ENCODE results near the gene NUDT7.

NUDT7 gene

GRCh38 chr16:77722309-77723107 is at the start of gene NUDT7:
NUDT7 (plus strand) TSS chr16:77722514; CDS start chr16:77722583, 69 bp downstream.
- peaks cover 5 to 7% of the 10 kb centered on the region in 2 donors for H3K4me1 ChIP-seq (ENCODE audit: control insufficient read depth in 2 of 2, insufficient read depth in 2 of 2, low read length in 2 of 2)
- H3K27me3 ChIP-seq (ENCODE audit: control insufficient read depth in 2 of 2, insufficient read depth in 2 of 2, low read length in 2 of 2) = no peaks in the 10 kb centered on the region
- no peaks in the 10 kb centered on the region for H3K36me3 ChIP-seq (ENCODE audit: control insufficient read depth in 2 of 2, insufficient read depth in 2 of 2, low read length in 2 of 2)
- H3K9me3 ChIP-seq (ENCODE audit: control insufficient read depth in 2 of 2, low read length in 2 of 2) = no peaks in the 10 kb centered on the region
- H3K4me3 ChIP-seq (ENCODE audit: low read length in 2 of 2) = peak within 1 kb of the TSS; percentile 79 to 86
- peak within 1 kb of the TSS; percentile 92 to 95 for H3K9ac ChIP-seq (ENCODE audit: low read depth in 1 of 2, low read length in 2 of 2)
- H3K27ac ChIP-seq (ENCODE audit: low read depth in 2 of 2, low read length in 2 of 2) = peak within 1 kb of the TSS; percentile 83 to 84

GRCh38 chr16:77674888-77675287 is 47.4 kb upstream of the NUDT7 start:
- Histone ChIP-seq H3K27ac (ENCODE audit: low read depth in 2 of 2, low read length in 2 of 2) (no peak overlapping the region), H3K27me3 (ENCODE audit: control insufficient read depth in 2 of 2, insufficient read depth in 2 of 2, low read length in 2 of 2) (no peaks in the 10 kb centered on the region), H3K9me3 (ENCODE audit: control insufficient read depth in 2 of 2, low read length in 2 of 2) (no peaks in the 10 kb centered on the region), H3K36me3 (ENCODE audit: control insufficient read depth in 2 of 2, insufficient read depth in 2 of 2, low read length in 2 of 2) (no peaks in the 10 kb centered on the region), H3K9ac (ENCODE audit: low read depth in 1 of 2, low read length in 2 of 2) (no peak overlapping the region), H3K4me3 (ENCODE audit: low read length in 2 of 2) (no peak overlapping the region), H3K4me1 (ENCODE audit: control insufficient read depth in 2 of 2, insufficient read depth in 2 of 2, low read length in 2 of 2) (no peaks in the 10 kb centered on the region)

GRCh38 chr16:77675464-77676324 is 46.6 kb upstream of the NUDT7 start:
- H3K9me3 ChIP-seq (ENCODE audit: control insufficient read depth in 2 of 2, low read length in 2 of 2) = no peaks in the 10 kb centered on the region
- no peaks in the 10 kb centered on the region for H3K36me3 ChIP-seq (ENCODE audit: control insufficient read depth in 2 of 2, insufficient read depth in 2 of 2, low read length in 2 of 2)
- no peak overlapping the region for H3K4me3 ChIP-seq (ENCODE audit: low read length in 2 of 2)
- H3K27me3 ChIP-seq (ENCODE audit: control insufficient read depth in 2 of 2, insufficient read depth in 2 of 2, low read length in 2 of 2) = no peaks in the 10 kb centered on the region
- no peak overlapping the region for H3K27ac ChIP-seq (ENCODE audit: low read depth in 2 of 2, low read length in 2 of 2)
- no peak overlapping the region for H3K9ac ChIP-seq (ENCODE audit: low read depth in 1 of 2, low read length in 2 of 2)
- no peaks in the 10 kb centered on the region for H3K4me1 ChIP-seq (ENCODE audit: control insufficient read depth in 2 of 2, insufficient read depth in 2 of 2, low read length in 2 of 2)

- no peaks in the 10 kb centered on the region for H3K36me3 ChIP-seq (ENCODE audit: control insufficient read depth in 2 of 2, insufficient read depth in 2 of 2, low read length in 2 of 2)
- H3K27ac ChIP-seq (ENCODE audit: low read depth in 2 of 2, low read length in 2 of 2) = no peak overlapping the region
- H3K4me3 ChIP-seq (ENCODE audit: low read length in 2 of 2) = no peak overlapping the region
- no peaks in the 10 kb centered on the region for H3K9me3 ChIP-seq (ENCODE audit: control insufficient read depth in 2 of 2, low read length in 2 of 2)
- no peaks in the 10 kb centered on the region for H3K27me3 ChIP-seq (ENCODE audit: control insufficient read depth in 2 of 2, insufficient read depth in 2 of 2, low read length in 2 of 2)
- H3K4me1 ChIP-seq (ENCODE audit: control insufficient read depth in 2 of 2, insufficient read depth in 2 of 2, low read length in 2 of 2) = no peaks in the 10 kb centered on the region
- no peak overlapping the region for H3K9ac ChIP-seq (ENCODE audit: low read depth in 1 of 2, low read length in 2 of 2)
Observed at GRCh38 chr16:77677129-77677528, 45.2 kb upstream of the NUDT7 start.

- Histone ChIP-seq H3K27me3 (ENCODE audit: control insufficient read depth in 2 of 2, insufficient read depth in 2 of 2, low read length in 2 of 2) (no peaks in the 10 kb centered on the region), H3K9me3 (ENCODE audit: control insufficient read depth in 2 of 2, low read length in 2 of 2) (no peaks in the 10 kb centered on the region), H3K9ac (ENCODE audit: low read depth in 1 of 2, low read length in 2 of 2) (no peak overlapping the region), H3K4me3 (ENCODE audit: low read length in 2 of 2) (no peak overlapping the region), H3K4me1 (ENCODE audit: control insufficient read depth in 2 of 2, insufficient read depth in 2 of 2, low read length in 2 of 2) (no peaks in the 10 kb centered on the region), H3K36me3 (ENCODE audit: control insufficient read depth in 2 of 2, insufficient read depth in 2 of 2, low read length in 2 of 2) (no peaks in the 10 kb centered on the region), H3K27ac (ENCODE audit: low read depth in 2 of 2, low read length in 2 of 2) (no peak overlapping the region)
Observed at GRCh38 chr16:77679391-77679790, 42.9 kb upstream of the NUDT7 start.

GRCh38 chr16:77679901-77680300 is 42.4 kb upstream of the NUDT7 start:
- Histone ChIP-seq H3K27me3 (ENCODE audit: control insufficient read depth in 2 of 2, insufficient read depth in 2 of 2, low read length in 2 of 2) (no peaks in the 10 kb centered on the region), H3K9ac (ENCODE audit: low read depth in 1 of 2, low read length in 2 of 2) (no peak overlapping the region), H3K4me3 (ENCODE audit: low read length in 2 of 2) (no peak overlapping the region), H3K27ac (ENCODE audit: low read depth in 2 of 2, low read length in 2 of 2) (no peak overlapping the region), H3K4me1 (ENCODE audit: control insufficient read depth in 2 of 2, insufficient read depth in 2 of 2, low read length in 2 of 2) (no peaks in the 10 kb centered on the region), H3K9me3 (ENCODE audit: control insufficient read depth in 2 of 2, low read length in 2 of 2) (no peaks in the 10 kb centered on the region), H3K36me3 (ENCODE audit: control insufficient read depth in 2 of 2, insufficient read depth in 2 of 2, low read length in 2 of 2) (no peaks in the 10 kb centered on the region)

GRCh38 chr16:77680496-77680895 is 41.8 kb upstream of the NUDT7 start:
- no peaks in the 10 kb centered on the region for H3K36me3 ChIP-seq (ENCODE audit: control insufficient read depth in 2 of 2, insufficient read depth in 2 of 2, low read length in 2 of 2)
- H3K4me1 ChIP-seq (ENCODE audit: control insufficient read depth in 2 of 2, insufficient read depth in 2 of 2, low read length in 2 of 2) = no peaks in the 10 kb centered on the region
- no peak overlapping the region for H3K4me3 ChIP-seq (ENCODE audit: low read length in 2 of 2)
- no peaks in the 10 kb centered on the region for H3K9me3 ChIP-seq (ENCODE audit: control insufficient read depth in 2 of 2, low read length in 2 of 2)
- H3K9ac ChIP-seq (ENCODE audit: low read depth in 1 of 2, low read length in 2 of 2) = no peak overlapping the region
- no peaks in the 10 kb centered on the region for H3K27me3 ChIP-seq (ENCODE audit: control insufficient read depth in 2 of 2, insufficient read depth in 2 of 2, low read length in 2 of 2)
- no peak overlapping the region for H3K27ac ChIP-seq (ENCODE audit: low read depth in 2 of 2, low read length in 2 of 2)

- Histone ChIP-seq H3K9me3 (ENCODE audit: control insufficient read depth in 2 of 2, low read length in 2 of 2) (no peaks in the 10 kb centered on the region), H3K4me1 (ENCODE audit: control insufficient read depth in 2 of 2, insufficient read depth in 2 of 2, low read length in 2 of 2) (no peaks in the 10 kb centered on the region), H3K4me3 (ENCODE audit: low read length in 2 of 2) (no peak overlapping the region), H3K9ac (ENCODE audit: low read depth in 1 of 2, low read length in 2 of 2) (no peak overlapping the region), H3K27me3 (ENCODE audit: control insufficient read depth in 2 of 2, insufficient read depth in 2 of 2, low read length in 2 of 2) (no peaks in the 10 kb centered on the region), H3K27ac (ENCODE audit: low read depth in 2 of 2, low read length in 2 of 2) (no peak overlapping the region), H3K36me3 (ENCODE audit: control insufficient read depth in 2 of 2, insufficient read depth in 2 of 2, low read length in 2 of 2) (no peaks in the 10 kb centered on the region)
Observed at GRCh38 chr16:77682586-77682985, 39.7 kb upstream of the NUDT7 start.

- H3K4me3 ChIP-seq (ENCODE audit: low read length in 2 of 2) = no peak overlapping the region
- H3K27me3 ChIP-seq (ENCODE audit: control insufficient read depth in 2 of 2, insufficient read depth in 2 of 2, low read length in 2 of 2) = no peaks in the 10 kb centered on the region
- H3K4me1 ChIP-seq (ENCODE audit: control insufficient read depth in 2 of 2, insufficient read depth in 2 of 2, low read length in 2 of 2) = no peaks in the 10 kb centered on the region
- no peaks in the 10 kb centered on the region for H3K9me3 ChIP-seq (ENCODE audit: control insufficient read depth in 2 of 2, low read length in 2 of 2)
- no peak overlapping the region for H3K9ac ChIP-seq (ENCODE audit: low read depth in 1 of 2, low read length in 2 of 2)
- no peak overlapping the region for H3K27ac ChIP-seq (ENCODE audit: low read depth in 2 of 2, low read length in 2 of 2)
- no peaks in the 10 kb centered on the region for H3K36me3 ChIP-seq (ENCODE audit: control insufficient read depth in 2 of 2, insufficient read depth in 2 of 2, low read length in 2 of 2)
Observed at GRCh38 chr16:77683397-77684180, 38.7 kb upstream of the NUDT7 start.

- no peaks in the 10 kb centered on the region for H3K27me3 ChIP-seq (ENCODE audit: control insufficient read depth in 2 of 2, insufficient read depth in 2 of 2, low read length in 2 of 2)
Observed at GRCh38 chr16:77684181-77684526, 38.2 kb upstream of the NUDT7 start.

More at GRCh38 chr16:77684181-77684526, 38.2 kb upstream of the NUDT7 start:
- Histone ChIP-seq H3K36me3 (ENCODE audit: control insufficient read depth in 2 of 2, insufficient read depth in 2 of 2, low read length in 2 of 2) (no peaks in the 10 kb centered on the region), H3K4me3 (ENCODE audit: low read length in 2 of 2) (no peak overlapping the region), H3K9me3 (ENCODE audit: control insufficient read depth in 2 of 2, low read length in 2 of 2) (no peaks in the 10 kb centered on the region), H3K4me1 (ENCODE audit: control insufficient read depth in 2 of 2, insufficient read depth in 2 of 2, low read length in 2 of 2) (no peaks in the 10 kb centered on the region), H3K27ac (ENCODE audit: low read depth in 2 of 2, low read length in 2 of 2) (no peak overlapping the region), H3K9ac (ENCODE audit: low read depth in 1 of 2, low read length in 2 of 2) (no peak overlapping the region)
